HepG2 (cell line): ENCODE results near the gene YJEFN3. TPM values are rescaled to one million over a fixed set of nuclear protein-coding genes. Genes with fewer than 3 reads are reported as not detected.

Source experiments
- ATAC-seq: fragments of 200-7000 bp; cut with Tn5 transposase; 3 replicates; pipeline ENCODE4 v1.9.1; 2020; ENCODE audit warnings: mild to moderate bottlenecking, moderate library complexity
- BruUV-seq: library from RNA; stranded (reverse); fragments of 400-500 nt; replicated peaks from 2 replicates; lab custom pipeline; 2021; lab: Mats Ljungman, UMichigan
- CTCF ChIA-PET: fragments of 300-600 bp; formaldehyde crosslinking; extraction: SDS; loops from one replicate; lab custom pipeline; 2021; ENCODE audit warnings: low total read pairs, inconsistent platforms, low intra/inter-chr PET ratio; lab: Yijun Ruan, JAX
- POLR2A ChIA-PET: fragments of 350-600 bp; sonication (Branson Sonifier 250); formaldehyde crosslinking; loops from one replicate; lab custom pipeline; 2020; ENCODE audit warnings: antibody characterized with exemption, inconsistent platforms; lab: Yijun Ruan, JAX
- DNase-seq: peaks from one replicate; pipeline ENCODE4 v3.0.0-alpha.2; 2015; ENCODE audit warnings: low spot score
- FAIRE-seq: peaks from 3 replicates; lab custom pipeline; 2011; peaks lifted over from hg19 to GRCh38; lab: Jason Lieb, UNC
- H2AFZ ChIP-seq: one replicate; pipeline ENCODE4 v1.6.1; 2011; ENCODE audit warnings: low read length, inconsistent platforms
- H3K27ac ChIP-seq: fragments of 300-600 bp; 3 replicates; pipeline ENCODE4 v1.8.0; 2011; ENCODE audit warnings: mixed run types, mild to moderate bottlenecking, mixed read lengths, low read length, inconsistent platforms; ENCODE audit not compliant: insufficient read depth; ENCODE audit errors: extremely low read length
- H3K27me3 ChIP-seq, 2 experiments: fragments of 200-600 bp in 1 of 2; 2 replicates in 1 of 2; 3 replicates in 1 of 2; pipeline versions ENCODE4 v1.6.0 to v1.8.0; 2011; ENCODE audit warnings: low read length in 2 of 2, mild to moderate bottlenecking in 2 of 2, moderate library complexity in 2 of 2, inconsistent platforms in 1 of 2; ENCODE audit not compliant: insufficient read depth in 2 of 2, control insufficient read depth in 1 of 2
- H3K36me3 ChIP-seq, 2 experiments: fragments of 200-600 bp in 1 of 2; replicated peaks in 1 of 2; 2 replicates in 1 of 2; 3 replicates in 1 of 2; pipeline versions ENCODE4 v1.5.1 to v1.8.0; 2011; ENCODE audit warnings: low read length in 2 of 2, inconsistent platforms in 1 of 2; ENCODE audit not compliant: insufficient read depth in 2 of 2, control insufficient read depth in 1 of 2
- H3K4me1 ChIP-seq: 2 replicates; pipeline ENCODE4 v1.5.1; 2012; ENCODE audit warnings: low read length, inconsistent platforms; ENCODE audit not compliant: insufficient read depth
- H3K4me2 ChIP-seq: 2 replicates; pipeline ENCODE4 v1.6.0; 2011; ENCODE audit warnings: low read depth, low read length, inconsistent platforms
- H3K4me3 ChIP-seq, 3 experiments: fragments of 200-600 bp in 1 of 3; sonication (generic), shearing (Covaris generic) in 1 of 3; replicated peaks in 1 of 3; 2 replicates each; pipeline ENCODE4 v1.5.1; 2011 to 2016; ENCODE audit warnings: low read length in 3 of 3, inconsistent platforms in 2 of 3, low read depth in 2 of 3, mild to moderate bottlenecking in 2 of 3, control low read depth in 1 of 3, mixed read lengths in 1 of 3; ENCODE audit not compliant: insufficient read depth in 1 of 3
- H3K79me2 ChIP-seq: one replicate; pipeline ENCODE4 v1.6.1; 2011; ENCODE audit warnings: low read length, inconsistent platforms; ENCODE audit not compliant: insufficient read depth
- H3K9ac ChIP-seq: 2 replicates; pipeline ENCODE4 v1.6.0; 2011; ENCODE audit warnings: mild to moderate bottlenecking, low read depth, low read length, inconsistent platforms; ENCODE audit not compliant: insufficient read depth
- H3K9me3 ChIP-seq: 2 replicates; pipeline ENCODE4 v1.5.1; 2012; ENCODE audit warnings: mild to moderate bottlenecking, low read length
- H4K20me1 ChIP-seq: 2 replicates; pipeline ENCODE4 v1.6.0; 2011; ENCODE audit warnings: inconsistent platforms, mild to moderate bottlenecking, low read length, moderate library complexity; ENCODE audit not compliant: insufficient read depth
- CEBPB ChIP-seq: IDR thresholded peaks from 2 replicates; pipeline ENCODE4 v1.6.1; 2011; ENCODE audit warnings: low read depth, low read length, improper control_type of control experiment, borderline replicate concordance
- ZBTB40 ChIP-seq, 2 experiments: fragments of 450-650 bp in 1 of 2; sonication (generic) in 1 of 2; formaldehyde crosslinking in 1 of 2; IDR thresholded peaks; 2 replicates each; pipeline versions ENCODE4 v1.6.1 to v1.8.0; 2016 to 2022; ENCODE audit warnings: antibody characterized with exemption in 1 of 2, mild to moderate bottlenecking in 1 of 2, missing genetic modification reagents in 1 of 2
- WGBS: methylation state at CpG from one replicate; pipeline ENCODE4 v1.1.6; 2017; ENCODE audit warnings: low lambda C conversion rate; 5-methylcytosine and 5-hydroxymethylcytosine counted together
- in situ Hi-C: cut with HindIII; loops from 2 replicates; pipeline ENCODE4 v1.10.0; 2017; ENCODE audit warnings: low pct_unique_long_range_greater_than_20kb; ENCODE audit not compliant: extremely low pct_ligation_motif_present
- intact Hi-C: fragments of 100-400 bp; cut with micrococcal nuclease; formaldehyde crosslinking; loops from one replicate; pipeline ENCODE4 v1.10.0; 2022; ENCODE audit not compliant: unreplicated experiment
- polyA plus RNA-seq, 8 experiments: library from polyadenylated mRNA; depleted of rRNA in 3 of 8; stranded (reverse) in 7 of 8; unstranded in 1 of 8; fragments of >200 nt; fragmentation: Illumina TruSeq in 4 of 8; extraction: Trizol in 4 of 8; gene quantifications; 2 replicates each; pipeline versions ENCODE4 v1.2.1 to v1.2.3, GENCODE V29; 2011 to 2016; ENCODE audit warnings: low read depth in 4 of 8, missing spikeins in 1 of 8, mixed read lengths in 1 of 8; ENCODE audit not compliant: insufficient read depth in 1 of 8
- total RNA-seq, 5 experiments: library from RNA; depleted of rRNA; stranded (reverse); fragments of >200 nt; fragmentation: Illumina TruSeq; extraction: Trizol; gene quantifications; 2 replicates each; pipeline ENCODE4 v1.2.3, GENCODE V29; 2016; ENCODE audit warnings: low read depth in 1 of 5

YJEFN3 gene
- total and polyA plus RNA-seq, 2 of the 13 experiments (the other 11 are each of a cell fraction or from before 2014, with no cell fraction given), result 0.89 to 4.0 TPM

GRCh38 chr19:19529783-19530422 lies 1.2 kb downstream of the YJEFN3 start:
- peaks cover 4% of the 10 kb centered on the region; the same call in 1 of the 2 replicates for H3K4me1 ChIP-seq
- in situ Hi-C loops, result loop anchor here (25.0 kb wide), 1 partner anchor 432 kb away; no protein-coding TSS in a partner anchor

More at GRCh38 chr19:19529783-19530422, 1.2 kb downstream of the YJEFN3 start:
- ChIA-PET POLR2A (no interaction called here), CTCF (no interaction called here)
- no peak for FAIRE-seq
- 0 out of 2 replicates have a peak, but pooled peaks have one; percentile 0 for TF ChIP-seq CEBPB
- TF ChIP-seq ZBTB40 (IDR thresholded peaks at IDR 0.05), result no peak
- TF ChIP-seq ZBTB40 (CRISPR knock-in tag; IDR thresholded peaks at IDR 0.05), result no peak
- no peaks in the 10 kb centered on the region for H4K20me1 ChIP-seq
- no peak for DNase-seq
- H3K9me3 ChIP-seq, result no peaks in the 10 kb centered on the region
- H3K27me3 ChIP-seq, result no peaks in the 10 kb centered on the region
- no peak overlapping the region for H2AFZ ChIP-seq
- no peak overlapping the region for H3K4me3 ChIP-seq
- no peaks in the 10 kb centered on the region for H3K79me2 ChIP-seq
- 95% methylated on average over 6 of the region's 11 CpGs for WGBS
- H3K27ac ChIP-seq, result no peak overlapping the region
- no peak overlapping the region for H3K9ac ChIP-seq
- intact Hi-C loops, result loop anchor here (5.0 kb wide), 2 partner anchors 112 to 427 kb away; partner anchors contain the start of gene GMIP
- ATAC-seq, result no peak
- peaks cover 4 to 19% of the 10 kb centered on the region in 2 experiments; a peak in 3 of 5 replicates for H3K36me3 ChIP-seq
- no TSS peak for BruUV-seq
- H3K4me2 ChIP-seq, result no peak overlapping the region
